ENCODE results near the gene YIF1A.

The YIF1A gene

DNA sequence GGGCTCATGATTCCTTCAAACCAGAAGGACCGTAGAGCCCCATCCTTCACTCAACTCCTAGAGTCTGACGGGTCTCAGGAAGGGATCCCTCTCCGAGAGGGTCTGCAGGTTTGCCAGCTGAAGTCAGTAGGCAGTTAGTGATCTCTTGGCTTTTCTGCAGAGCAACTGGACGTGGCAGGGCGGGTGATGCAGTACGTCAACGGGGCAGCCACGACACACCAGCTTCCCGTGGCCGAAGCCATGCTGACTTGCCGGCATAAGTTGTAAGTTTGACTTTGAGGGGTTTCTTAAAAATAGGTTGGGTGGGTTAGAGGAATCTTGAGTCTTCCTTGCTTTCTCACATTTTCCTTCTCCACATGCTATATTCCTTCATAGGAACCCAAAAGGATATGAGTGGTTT lies 53.8 kb downstream of the YIF1A start:
- Histone ChIP-seq H3K36me3 (ENCODE audit: control insufficient read depth, insufficient read depth, low read length) (peaks cover 87% of the 10 kb centered on the region), H3K27ac (ENCODE audit: insufficient read depth, low read length, poor library complexity, severe bottlenecking) (no peak overlapping the region), H3K27me3 (replicated peaks; ENCODE audit: control insufficient read depth, insufficient read depth, low read length, poor library complexity, severe bottlenecking) (no peaks in the 10 kb centered on the region), H3K9me3 (ENCODE audit: control insufficient read depth, low read length) (no peaks in the 10 kb centered on the region), H3K4me3 (ENCODE audit: insufficient read depth, low read depth, low read length, poor library complexity, severe bottlenecking) (no peak overlapping the region), H3K4me1 (ENCODE audit: control insufficient read depth, insufficient read depth, low read length, poor library complexity, severe bottlenecking) (no peaks in the 10 kb centered on the region)
- no peak for DNase-seq

Measured in effector memory CD4-positive, alpha-beta T cell (primary cell).